SK-N-DZ (cell line): Measurements from ENCODE around the gene EYA3.
A peak's percentile ranks its signal among the peaks of the same experiment; 100 is the strongest.

Experiments
- DNase-seq: peaks from one replicate; pipeline ENCODE4 v3.0.0-alpha.2; 2015; ENCODE audit warnings: low spot score
- small RNA-seq, 2 experiments: library from RNA; depleted of rRNA; stranded (forward); fragments of <200 nt; gene quantifications; one replicate each; pipeline ENCODE3, GENCODE V24; 2014

Gene EYA3

DNA sequence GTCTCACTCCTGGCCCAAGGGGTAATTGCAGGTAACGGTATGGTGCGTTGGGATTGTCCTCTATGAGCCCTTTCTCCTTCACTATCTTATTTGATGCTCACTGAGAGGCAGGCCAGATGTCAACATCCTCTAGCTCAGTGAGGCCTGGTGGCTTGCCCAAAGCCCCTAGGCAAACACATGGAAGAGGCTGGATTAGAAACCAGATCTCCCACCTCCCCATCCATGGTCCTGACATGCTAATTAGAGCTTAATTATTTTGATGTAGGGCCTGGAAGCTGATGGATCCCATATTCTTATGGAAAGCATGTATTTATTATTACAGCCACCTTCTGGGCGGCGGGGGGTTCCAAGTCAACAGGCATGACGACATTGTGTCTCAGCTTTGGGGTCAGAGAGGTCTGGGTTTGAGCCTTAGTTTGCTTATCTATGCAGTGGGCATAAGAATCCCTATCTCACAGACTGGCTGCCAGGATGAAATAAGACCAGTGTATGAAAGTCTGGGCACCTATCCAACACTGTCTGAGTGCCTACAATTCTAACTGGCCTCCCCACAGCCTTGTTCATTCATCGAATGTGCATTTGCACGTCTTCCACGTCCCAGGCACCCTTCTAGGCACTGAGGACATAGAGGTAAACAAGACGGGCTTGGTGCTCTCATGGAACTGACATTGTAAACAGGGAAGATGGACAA is 147.4 kb downstream of the EYA3 start:
- no peak for DNase-seq

DNA sequence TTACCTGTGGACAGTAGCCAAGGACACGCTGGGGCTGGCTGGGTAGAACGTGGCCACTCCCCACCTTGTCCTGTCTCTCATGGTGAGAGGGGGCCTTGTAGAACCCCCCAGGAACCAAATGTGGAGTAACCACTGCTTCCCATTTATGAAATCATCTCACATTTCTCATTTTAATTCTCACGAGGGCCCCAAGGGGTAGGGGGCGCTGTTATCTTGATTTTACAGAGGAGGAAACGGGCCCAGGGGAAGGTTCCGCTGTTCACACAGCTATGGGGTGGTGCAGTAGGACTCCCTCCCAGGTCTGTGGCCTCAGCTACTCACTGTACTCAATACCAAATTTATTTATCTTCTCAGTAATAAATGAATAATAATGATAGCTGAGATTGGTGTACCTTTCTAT is 148.1 kb downstream of the EYA3 start:
- no peak for DNase-seq

DNA sequence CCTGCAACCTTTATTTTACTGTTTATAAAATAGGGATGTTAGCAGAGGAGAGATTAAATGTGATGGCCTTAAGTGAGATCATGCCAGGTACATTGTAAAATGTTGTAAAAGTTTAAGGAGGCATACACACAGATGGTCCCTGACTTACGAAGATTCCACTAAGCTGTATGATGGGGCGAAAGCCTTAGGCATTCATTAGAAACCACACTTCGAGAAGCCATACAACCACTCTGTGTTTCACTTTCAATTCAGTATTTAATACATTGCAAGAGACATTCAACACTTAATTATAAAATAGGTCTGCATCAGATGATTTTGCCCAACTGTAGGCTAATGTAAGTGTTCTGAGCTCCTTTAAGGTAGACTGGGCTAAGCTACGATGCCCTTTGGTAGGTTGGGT is 149.9 kb downstream of the EYA3 start:
- no peak for DNase-seq

DNA sequence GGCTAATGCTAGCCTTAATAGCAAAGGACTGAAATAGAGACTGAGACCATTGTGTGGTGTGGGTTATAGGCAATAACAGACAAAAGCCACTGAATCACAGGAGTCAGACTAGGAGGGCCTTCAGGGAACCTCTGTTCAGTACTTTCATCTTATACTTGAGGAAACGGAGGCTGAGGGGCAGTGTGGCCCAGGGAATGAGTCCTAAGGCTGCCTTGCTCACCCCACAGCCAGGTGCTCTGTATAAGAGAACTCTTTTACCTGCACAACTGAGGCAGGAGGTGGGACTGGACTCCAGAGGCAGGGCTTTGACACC is 150.9 kb downstream of the EYA3 start:
- no peak for DNase-seq

DNA sequence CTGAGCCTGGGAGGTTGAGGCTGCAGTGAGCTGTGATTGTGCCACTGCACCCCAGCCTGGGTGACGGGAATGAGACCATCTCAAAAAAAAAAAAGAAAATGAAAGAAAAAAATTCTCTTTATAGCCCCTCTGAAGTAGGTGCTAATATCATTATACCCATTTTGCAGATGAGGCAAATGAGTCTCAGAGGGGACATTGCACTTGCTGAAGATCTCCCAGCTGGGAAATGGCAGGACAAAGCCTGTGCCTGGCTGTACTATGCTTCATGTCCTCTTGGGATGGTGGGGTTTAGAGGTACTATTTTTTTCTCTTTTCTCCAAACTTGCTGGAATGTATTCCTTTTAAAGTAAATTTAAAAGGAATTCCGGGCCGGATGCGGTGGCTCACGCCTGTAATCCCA is 152.0 kb downstream of the EYA3 start:
- DNase-seq, result no peak

DNA sequence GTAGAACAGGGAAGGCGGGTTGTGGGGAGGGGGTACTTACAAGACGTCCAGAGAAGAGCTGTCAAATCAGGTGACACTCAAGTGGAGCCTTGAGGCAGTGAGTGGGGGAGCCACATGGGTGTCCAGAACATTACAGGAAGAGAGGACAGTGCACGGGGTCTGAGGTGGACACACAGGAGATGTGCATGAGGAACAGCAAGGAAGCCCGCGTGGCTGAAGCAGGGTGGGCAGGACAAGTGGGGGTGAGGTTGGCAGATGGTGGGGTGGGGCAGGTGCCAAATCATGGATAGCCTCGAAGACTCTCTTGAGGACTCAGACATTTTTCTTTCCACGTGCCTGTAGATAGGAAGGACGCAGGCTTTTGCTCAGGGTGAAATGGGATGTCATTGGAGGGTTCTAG is 152.7 kb downstream of the EYA3 start:
- no peak for DNase-seq

DNA sequence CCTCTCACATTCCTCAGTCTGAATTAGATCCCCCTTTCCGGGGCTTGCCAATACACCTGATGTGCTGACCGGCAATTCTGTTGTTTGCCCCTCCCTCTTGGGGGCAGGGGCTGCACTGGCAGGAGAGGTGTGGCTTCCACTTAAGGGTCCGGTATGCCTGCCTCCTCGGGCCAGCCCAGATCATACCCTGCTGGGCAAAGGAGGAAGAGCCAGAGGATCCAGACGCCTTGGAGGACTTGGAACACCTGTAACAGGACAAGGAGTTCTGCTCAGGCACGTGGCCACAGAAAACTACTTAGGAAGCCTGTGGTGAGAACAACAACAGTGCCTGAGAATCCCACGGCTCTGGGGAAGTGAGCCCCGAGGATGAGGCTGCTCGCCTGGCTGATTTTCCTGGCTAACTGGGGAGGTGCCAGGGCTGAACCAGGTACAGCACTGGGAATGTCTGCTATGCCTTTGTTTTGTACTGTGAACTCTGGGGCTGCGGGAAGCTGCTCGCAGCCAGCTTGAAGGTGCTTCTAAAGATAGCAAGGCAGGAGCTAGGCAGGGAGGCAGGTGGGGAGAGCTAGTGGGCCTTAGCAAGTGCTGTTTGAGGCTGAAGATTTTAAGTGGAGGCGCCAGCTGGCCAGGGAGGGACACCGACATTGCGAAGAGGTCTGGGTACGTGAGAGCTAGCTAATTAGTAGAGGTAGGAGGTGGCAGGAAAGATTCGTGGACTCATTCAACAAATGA is 153.4 kb downstream of the EYA3 start, which contains the start of gene SMPDL3B:
Gene SMPDL3B (plus strand): TSS at position 183 of the 732 bp plus-strand sequence. CDS start 184 bp downstream, at position 367.
- peak; percentile 40 for DNase-seq

DNA sequence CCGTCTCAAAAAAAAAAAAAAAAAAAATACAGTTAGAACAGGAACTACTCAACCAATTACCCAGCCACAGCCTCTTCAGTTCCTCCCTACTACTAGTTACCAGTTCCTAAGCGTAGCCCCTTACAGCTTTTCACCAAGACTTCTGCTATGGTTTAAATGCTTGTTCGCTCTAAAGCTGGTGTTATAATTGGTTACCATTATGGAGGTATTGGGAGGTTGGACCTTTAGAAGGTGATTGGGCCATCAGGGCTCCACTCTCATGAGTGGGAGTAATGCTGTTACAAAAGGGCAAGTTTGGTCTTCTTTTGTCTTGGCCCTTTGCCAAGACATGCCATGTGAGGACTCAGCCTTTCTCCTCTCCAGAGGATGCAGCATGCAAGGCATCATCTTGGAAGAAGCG is 156.7 kb downstream of the EYA3 start:
- no peak for DNase-seq

DNA sequence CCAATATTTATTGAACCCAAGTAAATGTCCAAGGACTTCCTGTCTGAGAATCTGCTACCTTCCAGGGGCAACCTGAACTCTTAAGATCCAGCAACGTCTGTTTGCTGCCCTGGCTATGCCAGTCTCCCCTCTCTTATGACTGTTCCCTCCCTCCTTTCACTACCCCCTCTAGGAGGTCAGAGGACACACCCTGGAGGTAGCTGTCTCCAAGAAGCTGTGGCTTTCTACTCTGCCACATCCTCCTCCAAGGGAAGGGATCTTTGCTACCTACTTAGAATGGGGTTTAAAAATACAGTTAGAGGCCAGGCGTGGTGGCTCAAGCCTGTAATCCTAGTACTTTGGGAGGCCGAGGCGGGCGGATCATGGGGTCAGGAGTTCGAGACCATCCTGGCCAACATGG is 157.2 kb downstream of the EYA3 start:
- DNase-seq, result no peak

DNA sequence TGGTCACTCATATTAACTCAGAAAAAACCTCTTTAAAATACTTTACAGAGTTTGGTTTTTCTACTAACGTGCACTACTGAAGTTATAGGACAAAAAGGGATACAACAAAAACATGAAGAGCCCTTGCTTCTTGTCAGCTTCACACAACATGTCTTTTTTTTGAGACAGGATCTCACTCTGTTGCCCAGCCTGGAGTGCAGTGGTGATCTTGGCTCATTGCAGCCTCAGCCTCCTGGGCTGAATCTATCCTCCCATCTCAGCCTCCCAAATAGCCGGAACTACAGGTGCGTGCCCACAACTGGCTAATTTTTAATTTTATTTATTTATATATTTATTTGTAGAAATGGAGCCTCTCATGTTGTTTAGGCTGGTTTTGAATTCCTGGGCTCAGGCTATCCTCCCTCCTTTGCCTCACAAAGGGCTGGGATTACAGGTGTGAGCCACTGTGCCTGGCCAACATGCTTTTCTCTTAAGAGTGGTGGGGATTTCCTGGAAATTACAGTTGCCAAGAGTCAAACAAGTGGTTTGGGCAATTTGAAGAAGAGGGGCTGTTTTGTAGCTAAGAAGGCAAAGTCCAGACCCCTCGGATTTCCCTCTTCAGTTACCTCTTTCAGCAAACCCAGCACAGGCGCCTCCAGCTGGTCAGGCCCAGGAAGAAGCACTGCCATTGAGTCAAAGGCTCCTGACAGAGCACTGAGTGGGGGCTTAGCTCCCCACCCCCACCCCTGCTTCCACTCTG is 160.0 kb downstream of the EYA3 start:
- no peak for DNase-seq

DNA sequence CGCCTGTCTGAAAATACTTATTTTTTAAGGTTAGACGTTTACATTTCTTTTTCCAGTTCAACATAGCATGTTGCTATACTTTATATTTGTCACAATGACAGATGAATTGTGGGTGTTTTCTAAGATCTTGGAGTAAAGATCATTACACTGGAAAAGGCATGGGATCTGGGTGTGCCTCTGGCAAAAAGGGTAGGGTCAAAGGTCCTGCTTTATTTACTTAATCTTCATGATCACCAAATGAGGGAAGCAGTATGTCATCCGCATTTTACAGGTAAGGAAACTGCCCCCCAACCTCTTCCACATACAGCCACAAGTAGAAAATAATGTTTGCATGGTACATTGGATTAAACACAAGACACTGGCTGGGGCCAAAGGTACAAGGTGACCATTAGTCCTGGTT is 166.1 kb downstream of the EYA3 start:
- no peak for DNase-seq

Small RNA genes within 50 kb of the gene (small RNA-seq; reads per million reads assigned to genes)
- gene RN7SL559P, result 0 to 0.13 reads per million in 2 experiments
